Ascending aorta (tissue), 2 donors: ENCODE results near the gene HAO2. TPM values are rescaled to one million over a fixed set of nuclear protein-coding genes. Genes with fewer than 3 reads are reported as not detected.

ENCODE experiments used
- DNase-seq, 2 donors: peaks; one replicate each; pipeline ENCODE4 v3.0.0-alpha.2; 2019; ENCODE audit warnings: low spot score in 2 of 2
- H3K27ac ChIP-seq, 2 donors: fragments of 200-600 bp; sonication (generic); one replicate each; pipeline ENCODE4 v1.5.1; 2016 to 2017; ENCODE audit warnings: mild to moderate bottlenecking in 1 of 2
- H3K27me3 ChIP-seq: fragments of 200-600 bp; sonication (generic); one replicate; pipeline ENCODE4 v1.5.1; 2017
- H3K36me3 ChIP-seq, 2 donors: fragments of 200-600 bp; sonication (generic); one replicate each; pipeline ENCODE4 v1.5.1; 2016
- H3K4me1 ChIP-seq, 2 donors: fragments of 200-600 bp; sonication (generic); one replicate each; pipeline ENCODE4 v1.5.1; 2016 to 2017; ENCODE audit warnings: mild to moderate bottlenecking in 1 of 2
- H3K4me3 ChIP-seq, 2 donors: fragments of 200-600 bp; sonication (generic); one replicate each; pipeline ENCODE4 v1.5.1; 2016 to 2017; ENCODE audit warnings: mild to moderate bottlenecking in 1 of 2
- H3K9me3 ChIP-seq, 2 donors: fragments of 200-600 bp; sonication (generic); one replicate each; pipeline ENCODE4 v1.5.1; 2016
- CTCF ChIP-seq, 3 experiments: fragments of 200-600 bp in 2 of 3; fragments of 450-650 bp in 1 of 3; sonication (generic) in 2 of 3; IDR thresholded peaks; one replicate each; pipeline ENCODE4 v1.5.1; 2016 to 2019; ENCODE audit warnings: antibody characterized with exemption in 3 of 3, mild to moderate bottlenecking in 1 of 3, moderate library complexity in 1 of 3
- intact Hi-C: fragments of 100-400 bp; cut with DNase I; formaldehyde crosslinking; loops from one replicate; pipeline ENCODE4 v1.15.1; 2023
- total RNA-seq: library from RNA; depleted of rRNA; stranded (reverse); fragments of >200 nt; gene quantifications from one replicate; pipeline ENCODE4 v1.1.0, GENCODE V29; 2016

The HAO2 gene
- total RNA-seq, 1 donor from 2014 or later = not detected

GRCh38 chr1:119338004-119338403, 30.6 kb upstream of the HAO2 start:
- H3K36me3 ChIP-seq = no peaks in the 10 kb centered on the region
- H3K4me3 ChIP-seq = no peak overlapping the region
- no peak for DNase-seq
- TF ChIP-seq CTCF (IDR thresholded peaks at IDR 0.05) = no peak
- H3K27ac ChIP-seq = no peak overlapping the region
- H3K4me1 ChIP-seq = no peaks in the 10 kb centered on the region
- intact Hi-C loops = no loop called here
- no peaks in the 10 kb centered on the region for H3K9me3 ChIP-seq
- no peaks in the 10 kb centered on the region for H3K27me3 ChIP-seq

GRCh38 chr1:119338757-119339156, 29.8 kb upstream of the HAO2 start:
- Histone ChIP-seq H3K27me3 (no peaks in the 10 kb centered on the region), H3K4me1 (no peaks in the 10 kb centered on the region), H3K36me3 (no peaks in the 10 kb centered on the region), H3K27ac (no peak overlapping the region), H3K4me3 (no peak overlapping the region), H3K9me3 (no peaks in the 10 kb centered on the region)
- intact Hi-C loops = no loop called here
- no peak for TF ChIP-seq CTCF (IDR thresholded peaks at IDR 0.05)
- no peak for DNase-seq

- no peaks in the 10 kb centered on the region for H3K27me3 ChIP-seq
- intact Hi-C loops = no loop called here
- no peak for DNase-seq
- TF ChIP-seq CTCF (IDR thresholded peaks at IDR 0.05) = no peak
- H3K4me3 ChIP-seq = no peak overlapping the region
- H3K4me1 ChIP-seq = no peaks in the 10 kb centered on the region
- H3K27ac ChIP-seq = no peak overlapping the region
- H3K9me3 ChIP-seq = no peaks in the 10 kb centered on the region
- H3K36me3 ChIP-seq = no peaks in the 10 kb centered on the region
Observed at GRCh38 chr1:119340861-119341261, 27.7 kb upstream of the HAO2 start.

GRCh38 chr1:119341372-119341947, 27.1 kb upstream of the HAO2 start:
- H3K36me3 ChIP-seq = no peaks in the 10 kb centered on the region
- H3K4me1 ChIP-seq = no peaks in the 10 kb centered on the region
- no peak for DNase-seq
- H3K9me3 ChIP-seq = no peaks in the 10 kb centered on the region
- no peak overlapping the region for H3K27ac ChIP-seq
- no peak for TF ChIP-seq CTCF (IDR thresholded peaks at IDR 0.05)
- intact Hi-C loops = no loop called here
- H3K4me3 ChIP-seq = no peak overlapping the region
- no peaks in the 10 kb centered on the region for H3K27me3 ChIP-seq

- no peaks in the 10 kb centered on the region for H3K27me3 ChIP-seq
- H3K9me3 ChIP-seq = no peaks in the 10 kb centered on the region
- DNase-seq = no peak
- no peak overlapping the region for H3K27ac ChIP-seq
- TF ChIP-seq CTCF (IDR thresholded peaks at IDR 0.05) = no peak
- H3K4me3 ChIP-seq = no peak overlapping the region
- H3K36me3 ChIP-seq = no peaks in the 10 kb centered on the region
- intact Hi-C loops = no loop called here
- no peaks in the 10 kb centered on the region for H3K4me1 ChIP-seq
Observed at GRCh38 chr1:119345398-119345797, 23.2 kb upstream of the HAO2 start.

- no peak for TF ChIP-seq CTCF (IDR thresholded peaks at IDR 0.05)
- Histone ChIP-seq H3K4me1 (no peaks in the 10 kb centered on the region), H3K27me3 (no peaks in the 10 kb centered on the region), H3K27ac (no peak overlapping the region), H3K4me3 (no peak overlapping the region), H3K9me3 (no peaks in the 10 kb centered on the region), H3K36me3 (no peaks in the 10 kb centered on the region)
- intact Hi-C loops = no loop called here
- no peak for DNase-seq
Observed at GRCh38 chr1:119347858-119348257, 20.7 kb upstream of the HAO2 start.
